Right lobe of liver (tissue), 6 donors: ENCODE data around the gene ZNF691. TPM values are rescaled to one million over a fixed set of nuclear protein-coding genes. Genes with fewer than 3 reads are reported as not detected.

Experiments
- ATAC-seq, 4 donors: fragments of 200-7000 bp; cut with Tn5 transposase; one replicate each; pipeline ENCODE4 v1.9.1; 2020; ENCODE audit warnings: mild to moderate bottlenecking in 4 of 4, moderate library complexity in 4 of 4
- DNase-seq, 3 donors: peaks; one replicate each; pipeline ENCODE4 v3.0.0-alpha.2; 2020
- H3K27ac ChIP-seq, 3 donors: fragments of 200-600 bp; one replicate each; pipeline ENCODE4 v1.8.0; 2022
- H3K27me3 ChIP-seq, 2 donors: fragments of 200-600 bp; one replicate each; pipeline ENCODE4 v1.8.0; 2022
- H3K36me3 ChIP-seq, 4 donors: fragments of 200-600 bp; sonication (generic) in 1 of 4; one replicate each; pipeline versions ENCODE4 v1.5.1 to v1.8.0; 2017 to 2022; ENCODE audit warnings: control low read depth in 1 of 4
- H3K4me1 ChIP-seq, 4 donors: fragments of 200-600 bp; sonication (generic) in 1 of 4; one replicate each; pipeline versions ENCODE4 v1.5.1 to v1.8.0; 2017 to 2022; ENCODE audit warnings: control low read depth in 1 of 4
- H3K4me3 ChIP-seq, 3 donors: fragments of 200-600 bp; one replicate each; pipeline ENCODE4 v1.8.0; 2022
- H3K9me3 ChIP-seq, 4 donors: fragments of 200-600 bp; sonication (generic) in 1 of 4; one replicate each; pipeline versions ENCODE4 v1.5.1 to v1.8.0; 2017 to 2022; ENCODE audit warnings: control low read depth in 1 of 4
- POLR2A ChIP-seq: fragments of 450-650 bp; IDR thresholded peaks from one replicate; pipeline ENCODE4 v1.6.1; 2017; ENCODE audit warnings: antibody characterized with exemption, mild to moderate bottlenecking
- WGBS: methylation state at CpG from one replicate; pipeline ENCODE4 v1.1.6; 2018; ENCODE audit warnings: low coverage, low lambda C conversion rate; ENCODE audit not compliant: insufficient coverage; ENCODE audit errors: missing lambda C conversion rate; 5-methylcytosine and 5-hydroxymethylcytosine counted together
- intact Hi-C, 2 donors: fragments of 100-400 bp; cut with DNase I; formaldehyde crosslinking; loops; one replicate each; pipeline versions ENCODE4 v1.11.2 to v1.14.1; 2022
- total RNA-seq, 6 experiments: library from RNA; depleted of rRNA in 2 of 6; stranded (reverse); fragments of >200 nt in 2 of 6; fragmentation: NEBNext Ultra II Directional in 3 of 6; extraction: Animal tissue kit (Norgen Biotek cat#: 25700) in 3 of 6; gene quantifications; one replicate each; pipeline versions ENCODE4 v1.1.0 to v1.2.4, GENCODE V29; 2016 to 2023
- TF ChIP-seq, protein P1 (sequence below), 4 donors: fragments of 200-600 bp in 3 of 4; fragments of 450-650 bp in 1 of 4; IDR thresholded peaks; one replicate each; pipeline versions ENCODE4 v1.5.1 to v1.8.0; 2016 to 2022; ENCODE audit warnings: antibody characterized with exemption in 4 of 4, mild to moderate bottlenecking in 2 of 4
- donor health status: DM: no; HTN: yes; CAD: no.
- donor health status: DM: no; HTN: no; CAD: no.
- donor health status: DM: no; HTN: no; CAD: no.
- donor health status: DM: no; HTN: yes; CAD: no.
- donor health status: DM: no; HTN: yes; CAD: no.

ZNF691 gene
- total RNA-seq, 6 experiments from 2014 or later, result 5.0 to 9.5 (median 7.2) TPM

DNA sequence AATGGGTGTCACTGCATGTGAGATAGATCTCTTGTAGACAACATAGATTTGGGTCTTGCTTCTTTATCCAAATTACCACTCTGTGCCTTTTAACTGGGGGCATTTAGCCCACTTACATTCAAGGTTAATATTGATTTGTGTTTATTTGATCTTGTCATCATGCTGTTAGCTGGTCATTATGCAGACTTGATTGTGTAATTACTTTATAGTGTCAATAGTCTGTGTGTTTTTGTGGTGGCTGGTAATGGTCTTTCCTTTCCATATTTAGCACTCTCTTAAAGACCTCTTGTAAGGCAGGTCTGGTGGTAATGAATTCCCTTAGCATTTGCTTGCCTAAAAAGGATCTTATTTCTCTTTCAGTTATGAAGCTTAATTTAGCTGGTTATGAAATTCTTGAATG lies 29.6 kb downstream of the ZNF691 start:
- peaks cover 0 to 13% (median 0%) of the 10 kb centered on the region in 4 donors for H3K4me1 ChIP-seq
- H3K27ac ChIP-seq, result no peak overlapping the region
- no peak overlapping the region for H3K4me3 ChIP-seq
- intact Hi-C loops, result no loop called here
- no peak for TF ChIP-seq POLR2A
- TF ChIP-seq, protein P1, sequence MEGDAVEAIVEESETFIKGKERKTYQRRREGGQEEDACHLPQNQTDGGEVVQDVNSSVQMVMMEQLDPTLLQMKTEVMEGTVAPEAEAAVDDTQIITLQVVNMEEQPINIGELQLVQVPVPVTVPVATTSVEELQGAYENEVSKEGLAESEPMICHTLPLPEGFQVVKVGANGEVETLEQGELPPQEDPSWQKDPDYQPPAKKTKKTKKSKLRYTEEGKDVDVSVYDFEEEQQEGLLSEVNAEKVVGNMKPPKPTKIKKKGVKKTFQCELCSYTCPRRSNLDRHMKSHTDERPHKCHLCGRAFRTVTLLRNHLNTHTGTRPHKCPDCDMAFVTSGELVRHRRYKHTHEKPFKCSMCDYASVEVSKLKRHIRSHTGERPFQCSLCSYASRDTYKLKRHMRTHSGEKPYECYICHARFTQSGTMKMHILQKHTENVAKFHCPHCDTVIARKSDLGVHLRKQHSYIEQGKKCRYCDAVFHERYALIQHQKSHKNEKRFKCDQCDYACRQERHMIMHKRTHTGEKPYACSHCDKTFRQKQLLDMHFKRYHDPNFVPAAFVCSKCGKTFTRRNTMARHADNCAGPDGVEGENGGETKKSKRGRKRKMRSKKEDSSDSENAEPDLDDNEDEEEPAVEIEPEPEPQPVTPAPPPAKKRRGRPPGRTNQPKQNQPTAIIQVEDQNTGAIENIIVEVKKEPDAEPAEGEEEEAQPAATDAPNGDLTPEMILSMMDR (IDR thresholded peaks at IDR 0.05), result no peak
- H3K9me3 ChIP-seq, result no peaks in the 10 kb centered on the region
- no peaks in the 10 kb centered on the region for H3K36me3 ChIP-seq
- ATAC-seq, result peak in 3 of 4 donors; percentile 49 to 67 (median 60)
- no peaks in the 10 kb centered on the region for H3K27me3 ChIP-seq
- no peak for DNase-seq

DNA sequence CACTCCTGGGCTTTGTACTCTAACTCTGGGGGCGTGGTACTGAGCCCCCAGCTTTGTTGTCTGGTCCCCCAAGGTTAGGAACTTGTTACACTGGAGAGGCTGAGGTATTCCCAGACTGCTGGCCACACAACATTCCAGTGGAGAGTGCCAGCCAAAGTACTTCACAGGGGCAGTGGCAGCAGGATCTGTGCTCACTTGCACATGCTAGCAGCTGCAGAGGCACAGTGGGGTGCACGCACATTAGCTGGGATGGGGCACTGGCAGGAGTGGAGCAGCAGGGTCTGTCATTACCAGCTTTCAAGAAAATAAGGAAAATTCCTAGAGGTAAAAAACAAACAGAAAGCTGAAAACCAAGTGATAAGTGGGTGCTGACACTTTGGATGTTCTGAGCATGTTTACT lies 31.0 kb downstream of the ZNF691 start:
- DNase-seq (no peak), ATAC-seq (no peak)
- H3K27ac ChIP-seq, result no peak overlapping the region
- WGBS, result 100% methylated on average over 1 of the region's 2 CpGs
- H3K27me3 ChIP-seq, result no peaks in the 10 kb centered on the region
- TF ChIP-seq, protein P1 (IDR thresholded peaks at IDR 0.05), result no peak
- H3K4me3 ChIP-seq, result no peak overlapping the region
- no peaks in the 10 kb centered on the region for H3K36me3 ChIP-seq
- no peaks in the 10 kb centered on the region for H3K9me3 ChIP-seq
- intact Hi-C loops, result no loop called here
- H3K4me1 ChIP-seq, result peaks cover 0 to 13% (median 0%) of the 10 kb centered on the region in 4 donors

- H3K4me3 ChIP-seq, result no peak overlapping the region
- DNase-seq, result no peak
- intact Hi-C loops, result no loop called here
- no peaks in the 10 kb centered on the region for H3K27me3 ChIP-seq
- 56% methylated on average over 4 of the region's 4 CpGs for WGBS
- no peaks in the 10 kb centered on the region for H3K9me3 ChIP-seq
- ATAC-seq, result no peak
- H3K4me1 ChIP-seq, result peaks cover 0 to 10% (median 0%) of the 10 kb centered on the region in 4 donors
- no peak overlapping the region for H3K27ac ChIP-seq
- TF ChIP-seq, protein P1 (IDR thresholded peaks at IDR 0.05), result no peak
- TF ChIP-seq POLR2A, result no peak
- H3K36me3 ChIP-seq, result no peaks in the 10 kb centered on the region
These were observed 34.0 kb downstream of the ZNF691 start for GRCh38 chr1:42880384-42880783.

- no peak for TF ChIP-seq POLR2A
- TF ChIP-seq, protein P1 (IDR thresholded peaks at IDR 0.05), result no peak
- DNase-seq (no peak), ATAC-seq (peak in 1 of 4 donors; percentile 20)
- Histone ChIP-seq H3K27me3 (no peaks in the 10 kb centered on the region), H3K9me3 (no peaks in the 10 kb centered on the region), H3K36me3 (no peaks in the 10 kb centered on the region), H3K4me3 (no peak overlapping the region), H3K4me1 (no peaks in the 10 kb centered on the region), H3K27ac (no peak overlapping the region)
- 79% methylated on average over 8 of the region's 16 CpGs for WGBS
- intact Hi-C loops, result no loop called here
These were observed 39.8 kb downstream of the ZNF691 start for GRCh38 chr1:42886046-42886739.

GRCh38 chr1:42886800-42887199 lies 40.4 kb downstream of the ZNF691 start:
- TF ChIP-seq, protein P1 (IDR thresholded peaks at IDR 0.05), result no peak
- no peak for TF ChIP-seq POLR2A
- intact Hi-C loops, result no loop called here
- H3K27ac ChIP-seq, result no peak overlapping the region
- 87% methylated on average over 5 of the region's 21 CpGs for WGBS
- H3K27me3 ChIP-seq, result no peaks in the 10 kb centered on the region
- no peaks in the 10 kb centered on the region for H3K36me3 ChIP-seq
- H3K4me3 ChIP-seq, result no peak overlapping the region
- ATAC-seq, result peak in 1 of 4 donors; percentile 12
- H3K4me1 ChIP-seq, result no peaks in the 10 kb centered on the region
- no peaks in the 10 kb centered on the region for H3K9me3 ChIP-seq
- DNase-seq, result no peak
